MM.1S (cell line): ENCODE data around the gene MYO16.

Experiments
- DNase-seq: peaks from one replicate; pipeline ENCODE4 v3.0.0-alpha.2; 2015
- H2AFZ ChIP-seq: fragments of 300-600 bp; sonication (generic); 2 replicates; pipeline ENCODE4 v1.6.0; 2016; ENCODE audit warnings: antibody characterized with exemption, low read length
- H3F3A ChIP-seq: fragments of 300-600 bp; sonication (generic); 2 replicates; pipeline ENCODE4 v1.6.1; 2016; ENCODE audit warnings: mild to moderate bottlenecking, antibody characterized with exemption, low read length, moderate library complexity, mixed read lengths; ENCODE audit not compliant: insufficient read depth
- H3K27ac ChIP-seq: fragments of 300-600 bp; sonication (generic); 2 replicates; pipeline ENCODE4 v1.5.1; 2016; ENCODE audit warnings: mild to moderate bottlenecking, low read length
- H3K27me3 ChIP-seq: fragments of 300-600 bp; sonication (generic); replicated peaks from 2 replicates; pipeline ENCODE4 v1.6.0; 2016; ENCODE audit warnings: low read length; ENCODE audit not compliant: insufficient read depth
- H3K36me3 ChIP-seq: fragments of 300-600 bp; sonication (generic); replicated peaks from 2 replicates; pipeline ENCODE4 v1.6.1; 2016; ENCODE audit warnings: mild to moderate bottlenecking, low read length, mixed read lengths; ENCODE audit not compliant: insufficient read depth
- H3K4me1 ChIP-seq: fragments of 300-600 bp; sonication (generic); 2 replicates; pipeline ENCODE4 v1.6.1; 2016; ENCODE audit warnings: low read length, mixed read lengths
- H3K4me2 ChIP-seq: fragments of 300-600 bp; sonication (generic); 2 replicates; pipeline ENCODE4 v1.6.0; 2016; ENCODE audit warnings: low read depth, low read length
- H3K4me3 ChIP-seq: fragments of 300-600 bp; sonication (generic); 2 replicates; pipeline ENCODE4 v1.5.1; 2016; ENCODE audit warnings: low read length, mixed read lengths
- H3K79me2 ChIP-seq: fragments of 300-600 bp; sonication (generic); 2 replicates; pipeline ENCODE4 v1.6.1; 2016; ENCODE audit warnings: mixed run types, low read length, mixed read lengths
- H3K9ac ChIP-seq: fragments of 300-600 bp; sonication (generic); 2 replicates; pipeline ENCODE4 v1.6.1; 2016; ENCODE audit warnings: low read length, mixed read lengths
- H3K9me2 ChIP-seq: fragments of 300-600 bp; sonication (generic); replicated peaks from 2 replicates; pipeline ENCODE4 v1.6.1; 2016; ENCODE audit warnings: mild to moderate bottlenecking, low read length, mixed read lengths; ENCODE audit not compliant: insufficient read depth
- H3K9me3 ChIP-seq: fragments of 300-600 bp; sonication (generic); replicated peaks from 2 replicates; pipeline ENCODE4 v1.6.1; 2016; ENCODE audit warnings: mild to moderate bottlenecking, low read length, mixed read lengths; ENCODE audit not compliant: insufficient read depth
- H4K20me1 ChIP-seq: fragments of 300-600 bp; sonication (generic); 2 replicates; pipeline ENCODE4 v1.6.1; 2016; ENCODE audit warnings: mild to moderate bottlenecking, low read length, moderate library complexity, mixed read lengths; ENCODE audit not compliant: insufficient read depth
- CTCF ChIP-seq: fragments of 300-600 bp; sonication (generic); IDR thresholded peaks from 2 replicates; pipeline ENCODE4 v1.5.1; 2016; ENCODE audit warnings: antibody characterized with exemption, low read length, mixed read lengths
- EZH2 ChIP-seq: fragments of 300-600 bp; sonication (generic); optimal IDR thresholded peaks from 2 replicates; pipeline ENCODE3; 2017; ENCODE audit warnings: low read depth, mild to moderate bottlenecking, antibody characterized with exemption, low read length, mixed read lengths
- EZH2phosphoT487 ChIP-seq: fragments of 300-600 bp; sonication (generic); IDR thresholded peaks from 2 replicates; pipeline ENCODE4 v1.6.1; 2018; ENCODE audit warnings: antibody characterized with exemption, low read length

The MYO16 gene

GRCh38 chr13:109136873-109137272, 507.5 kb downstream of the MYO16 start:
- no peak overlapping the region for H2AFZ ChIP-seq
- no peak overlapping the region for H3K4me3 ChIP-seq
- no peaks in the 10 kb centered on the region for H4K20me1 ChIP-seq
- no peak overlapping the region for H3K27ac ChIP-seq
- DNase-seq, result no peak
- no peaks in the 10 kb centered on the region for H3K27me3 ChIP-seq
- no peaks in the 10 kb centered on the region for H3K79me2 ChIP-seq
- H3K9me2 ChIP-seq, result no peaks in the 10 kb centered on the region
- H3K9ac ChIP-seq, result no peak overlapping the region
- peaks cover 4% of the 10 kb centered on the region; the same call in 1 of the 2 replicates for H3F3A ChIP-seq
- H3K4me1 ChIP-seq, result peaks cover 6% of the 10 kb centered on the region; the same call in 1 of the 2 replicates
- no peaks in the 10 kb centered on the region for H3K36me3 ChIP-seq
- no peak for TF ChIP-seq EZH2
- no peak for TF ChIP-seq EZH2phosphoT487
- no peaks in the 10 kb centered on the region for H3K9me3 ChIP-seq
- H3K4me2 ChIP-seq, result no peak overlapping the region

GRCh38 chr13:109139346-109139745, 509.9 kb downstream of the MYO16 start:
- no peak for TF ChIP-seq EZH2
- TF ChIP-seq EZH2phosphoT487, result no peak
- TF ChIP-seq CTCF, result no peak
- Histone ChIP-seq H3K27me3 (no peaks in the 10 kb centered on the region), H3K4me2 (no peak overlapping the region), H3K79me2 (no peaks in the 10 kb centered on the region), H3K27ac (no peak overlapping the region), H3K9me2 (no peaks in the 10 kb centered on the region), H3F3A (no peaks in the 10 kb centered on the region), H4K20me1 (no peaks in the 10 kb centered on the region), H3K4me1 (no peaks in the 10 kb centered on the region), H3K4me3 (no peak overlapping the region), H3K36me3 (no peaks in the 10 kb centered on the region), H2AFZ (no peak overlapping the region), H3K9me3 (no peaks in the 10 kb centered on the region), H3K9ac (no peak overlapping the region)
- no peak for DNase-seq

GRCh38 chr13:109140054-109140453, 510.6 kb downstream of the MYO16 start:
- no peak overlapping the region for H3K27ac ChIP-seq
- no peaks in the 10 kb centered on the region for H3K9me2 ChIP-seq
- no peaks in the 10 kb centered on the region for H3K27me3 ChIP-seq
- no peak overlapping the region for H3K4me2 ChIP-seq
- no peak for TF ChIP-seq CTCF
- TF ChIP-seq EZH2phosphoT487, result no peak
- H3K9ac ChIP-seq, result no peak overlapping the region
- H3K9me3 ChIP-seq, result no peaks in the 10 kb centered on the region
- DNase-seq, result no peak
- no peaks in the 10 kb centered on the region for H3K4me1 ChIP-seq
- no peak overlapping the region for H3K4me3 ChIP-seq
- no peaks in the 10 kb centered on the region for H4K20me1 ChIP-seq
- H3K36me3 ChIP-seq, result no peaks in the 10 kb centered on the region
- no peak overlapping the region for H2AFZ ChIP-seq
- H3K79me2 ChIP-seq, result no peaks in the 10 kb centered on the region
- H3F3A ChIP-seq, result no peaks in the 10 kb centered on the region

GRCh38 chr13:109140479-109141349, 511.3 kb downstream of the MYO16 start:
- no peaks in the 10 kb centered on the region for H3K27me3 ChIP-seq
- TF ChIP-seq EZH2phosphoT487, result no peak
- no peak for TF ChIP-seq EZH2
- TF ChIP-seq CTCF, result no peak
- no peaks in the 10 kb centered on the region for H3K9me2 ChIP-seq
- H3K9me3 ChIP-seq, result no peaks in the 10 kb centered on the region
- H3K36me3 ChIP-seq, result no peaks in the 10 kb centered on the region
- H3K4me1 ChIP-seq, result 0 out of 2 replicates have a peak, but pooled peaks cover 2% of the 10 kb centered on the region
- no peak overlapping the region for H2AFZ ChIP-seq
- no peaks in the 10 kb centered on the region for H4K20me1 ChIP-seq
- DNase-seq, result no peak
- no peak overlapping the region for H3K4me2 ChIP-seq
- H3K79me2 ChIP-seq, result no peaks in the 10 kb centered on the region
- no peak overlapping the region for H3K4me3 ChIP-seq
- no peaks in the 10 kb centered on the region for H3F3A ChIP-seq
- H3K9ac ChIP-seq, result no peak overlapping the region
- H3K27ac ChIP-seq, result no peak overlapping the region
